SK-N-SH (cell line): Measurements from ENCODE around the gene DNASE1L3.

Experiments
- EZH2phosphoT487 ChIP-seq: fragments of 200-600 bp; sonication (generic); IDR thresholded peaks from 2 replicates; pipeline ENCODE4 v1.6.1; 2017; ENCODE audit warnings: low read depth, mixed run types, mild to moderate bottlenecking, antibody characterized with exemption, moderate library complexity, borderline replicate concordance
- FOXJ3 ChIP-seq: sonication (generic); formaldehyde crosslinking; IDR thresholded peaks from 2 replicates; pipeline ENCODE4 v1.5.1; 2020; ENCODE audit warnings: mild to moderate bottlenecking, missing genetic modification reagents
- FOXM1 ChIP-seq: IDR thresholded peaks from 2 replicates; pipeline ENCODE4 v1.4.0; 2012; ENCODE audit warnings: low read depth, mild to moderate bottlenecking
- JUND ChIP-seq: IDR thresholded peaks from 2 replicates; pipeline ENCODE4 v1.4.0; 2012
- MAX ChIP-seq: IDR thresholded peaks from 2 replicates; pipeline ENCODE4 v1.4.0; 2012; ENCODE audit warnings: low read depth
- REST ChIP-seq: IDR thresholded peaks from 2 replicates; pipeline ENCODE4 v1.6.1; 2012; ENCODE audit warnings: mild to moderate bottlenecking, low read depth, low read length, moderate library complexity
- RFX5 ChIP-seq: IDR thresholded peaks from 2 replicates; pipeline ENCODE4 v1.6.1; 2012; ENCODE audit warnings: mild to moderate bottlenecking, improper control_type of control experiment, low read length
- SMC3 ChIP-seq: IDR thresholded peaks from 2 replicates; pipeline ENCODE4 v1.6.1; 2012; ENCODE audit warnings: low read depth, low read length, improper control_type of control experiment
- TAF1 ChIP-seq: IDR thresholded peaks from 2 replicates; pipeline ENCODE4 v1.6.1; 2012; ENCODE audit warnings: low read depth, mild to moderate bottlenecking, low read length, moderate library complexity, borderline replicate concordance
- TF ChIP-seq, protein P1 (sequence below): fragments of 200-600 bp; sonication (generic); IDR thresholded peaks from 2 replicates; pipeline ENCODE4 v1.6.1; 2017; ENCODE audit warnings: antibody characterized with exemption, mild to moderate bottlenecking, moderate library complexity

DNA sequence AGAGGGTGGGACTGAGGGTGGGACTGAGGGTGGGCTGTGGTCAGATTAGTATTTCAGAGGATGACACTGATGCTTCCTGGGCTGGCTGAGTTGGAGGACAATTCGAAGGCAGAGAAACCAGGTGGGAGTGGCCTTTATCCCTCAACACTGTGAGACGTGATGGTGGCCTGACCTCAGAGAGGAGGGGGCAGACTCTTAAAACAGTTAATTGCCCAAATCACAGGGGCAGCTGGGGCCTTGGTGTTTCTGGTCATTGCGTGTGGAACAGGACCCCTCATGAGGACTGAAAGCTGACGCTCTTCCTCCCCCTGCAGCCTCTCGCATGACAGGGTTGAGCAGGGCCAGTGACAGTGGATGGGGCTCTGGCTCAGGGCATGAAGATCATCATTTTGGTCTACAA is 18.7 kb downstream of the DNASE1L3 start:
- TF ChIP-seq REST (no peak), JUND (no peak), MAX (no peak), SMC3 (no peak), RFX5 (no peak), TAF1 (no peak), EZH2phosphoT487 (no peak), FOXM1 (no peak), FOXJ3 (CRISPR knock-in tag) (no peak)
- TF ChIP-seq, protein P1, sequence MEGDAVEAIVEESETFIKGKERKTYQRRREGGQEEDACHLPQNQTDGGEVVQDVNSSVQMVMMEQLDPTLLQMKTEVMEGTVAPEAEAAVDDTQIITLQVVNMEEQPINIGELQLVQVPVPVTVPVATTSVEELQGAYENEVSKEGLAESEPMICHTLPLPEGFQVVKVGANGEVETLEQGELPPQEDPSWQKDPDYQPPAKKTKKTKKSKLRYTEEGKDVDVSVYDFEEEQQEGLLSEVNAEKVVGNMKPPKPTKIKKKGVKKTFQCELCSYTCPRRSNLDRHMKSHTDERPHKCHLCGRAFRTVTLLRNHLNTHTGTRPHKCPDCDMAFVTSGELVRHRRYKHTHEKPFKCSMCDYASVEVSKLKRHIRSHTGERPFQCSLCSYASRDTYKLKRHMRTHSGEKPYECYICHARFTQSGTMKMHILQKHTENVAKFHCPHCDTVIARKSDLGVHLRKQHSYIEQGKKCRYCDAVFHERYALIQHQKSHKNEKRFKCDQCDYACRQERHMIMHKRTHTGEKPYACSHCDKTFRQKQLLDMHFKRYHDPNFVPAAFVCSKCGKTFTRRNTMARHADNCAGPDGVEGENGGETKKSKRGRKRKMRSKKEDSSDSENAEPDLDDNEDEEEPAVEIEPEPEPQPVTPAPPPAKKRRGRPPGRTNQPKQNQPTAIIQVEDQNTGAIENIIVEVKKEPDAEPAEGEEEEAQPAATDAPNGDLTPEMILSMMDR = no peak
